Measurements from ENCODE around the gene SCUBE1.

The SCUBE1 gene

GRCh38 chr22:43310798-43311197 is 32.4 kb downstream of the SCUBE1 start:
- TF ChIP-seq, protein P1, sequence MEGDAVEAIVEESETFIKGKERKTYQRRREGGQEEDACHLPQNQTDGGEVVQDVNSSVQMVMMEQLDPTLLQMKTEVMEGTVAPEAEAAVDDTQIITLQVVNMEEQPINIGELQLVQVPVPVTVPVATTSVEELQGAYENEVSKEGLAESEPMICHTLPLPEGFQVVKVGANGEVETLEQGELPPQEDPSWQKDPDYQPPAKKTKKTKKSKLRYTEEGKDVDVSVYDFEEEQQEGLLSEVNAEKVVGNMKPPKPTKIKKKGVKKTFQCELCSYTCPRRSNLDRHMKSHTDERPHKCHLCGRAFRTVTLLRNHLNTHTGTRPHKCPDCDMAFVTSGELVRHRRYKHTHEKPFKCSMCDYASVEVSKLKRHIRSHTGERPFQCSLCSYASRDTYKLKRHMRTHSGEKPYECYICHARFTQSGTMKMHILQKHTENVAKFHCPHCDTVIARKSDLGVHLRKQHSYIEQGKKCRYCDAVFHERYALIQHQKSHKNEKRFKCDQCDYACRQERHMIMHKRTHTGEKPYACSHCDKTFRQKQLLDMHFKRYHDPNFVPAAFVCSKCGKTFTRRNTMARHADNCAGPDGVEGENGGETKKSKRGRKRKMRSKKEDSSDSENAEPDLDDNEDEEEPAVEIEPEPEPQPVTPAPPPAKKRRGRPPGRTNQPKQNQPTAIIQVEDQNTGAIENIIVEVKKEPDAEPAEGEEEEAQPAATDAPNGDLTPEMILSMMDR (IDR thresholded peaks at IDR 0.05; ENCODE audit: unreplicated experiment in 3 of 3): no peak
- H3K4me3 Mint-ChIP-seq: no peak overlapping the region
- peaks cover 4% of the 10 kb centered on the region for H3K36me3 Mint-ChIP-seq (ENCODE audit: low read depth)
- peaks cover 58% of the 10 kb centered on the region for H3K4me1 Mint-ChIP-seq
- H3K27me3 Mint-ChIP-seq (ENCODE audit: low read depth): peaks cover 42% of the 10 kb centered on the region
- H3K9me3 Mint-ChIP-seq: no peaks in the 10 kb centered on the region
- H3K27ac Mint-ChIP-seq: no peak overlapping the region

GRCh38 chr22:43310311-43310710 is 32.9 kb downstream of the SCUBE1 start:
- H3K27ac Mint-ChIP-seq: peak overlapping the region; percentile 3 to 56 (median 21)
- no peak overlapping the region for H3K4me3 Mint-ChIP-seq
- TF ChIP-seq, protein P1 (IDR thresholded peaks at IDR 0.05; ENCODE audit: unreplicated experiment in 3 of 3): no peak
- peaks cover 58% of the 10 kb centered on the region for H3K4me1 Mint-ChIP-seq
- no peaks in the 10 kb centered on the region for H3K9me3 Mint-ChIP-seq
- peaks cover 4% of the 10 kb centered on the region for H3K36me3 Mint-ChIP-seq (ENCODE audit: low read depth)
- peaks cover 37% of the 10 kb centered on the region for H3K27me3 Mint-ChIP-seq (ENCODE audit: low read depth)

GRCh38 chr22:43308836-43309235 is 34.3 kb downstream of the SCUBE1 start:
- Mint-ChIP-seq H3K9me3 (no peaks in the 10 kb centered on the region), H3K27ac (peak overlapping the region in 2 of 3 experiments; percentile 52 to 61), H3K36me3 (ENCODE audit: low read depth) (peaks cover 4% of the 10 kb centered on the region), H3K4me3 (no peak overlapping the region), H3K27me3 (ENCODE audit: low read depth) (peaks cover 36% of the 10 kb centered on the region), H3K4me1 (peaks cover 65% of the 10 kb centered on the region)
- TF ChIP-seq, protein P1 (IDR thresholded peaks at IDR 0.05; ENCODE audit: unreplicated experiment in 3 of 3): no peak

DNA sequence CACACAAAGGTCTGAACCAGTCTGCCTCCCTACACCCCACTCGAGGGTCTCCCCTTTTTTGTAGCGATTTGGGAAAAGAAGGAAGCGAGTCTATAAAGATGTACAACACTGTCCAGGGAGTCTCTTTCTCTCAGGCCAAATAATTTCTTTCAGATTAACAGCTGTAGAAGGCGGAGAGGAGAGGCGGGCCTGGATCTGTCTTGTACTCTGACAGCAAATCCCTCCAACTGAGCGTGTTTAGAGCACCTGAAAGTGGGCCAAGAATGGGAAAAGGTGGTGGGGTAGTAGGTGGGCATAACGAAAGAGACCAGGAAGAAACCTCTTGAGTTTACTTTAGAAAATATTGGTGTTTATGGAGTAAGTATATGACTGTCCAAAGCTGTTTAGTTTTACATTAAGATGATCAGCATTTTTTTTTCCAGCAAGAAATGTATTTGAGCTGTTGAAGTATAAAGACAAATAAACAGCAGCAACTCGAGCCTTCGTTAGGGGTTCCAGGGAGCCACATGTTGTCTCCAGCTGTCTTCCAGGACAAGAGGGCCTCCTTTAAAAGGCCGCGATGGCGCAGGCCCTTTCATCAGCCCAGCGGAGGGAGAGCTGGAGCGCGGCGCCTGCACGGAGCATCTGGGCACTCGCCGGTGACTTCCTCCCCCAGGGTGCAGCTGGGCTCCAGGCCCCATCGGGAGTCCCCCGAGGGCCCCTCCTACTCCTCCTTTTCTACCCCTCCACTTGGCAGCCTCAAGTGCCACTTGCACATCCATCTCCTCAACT is 34.9 kb downstream of the SCUBE1 start:
- Mint-ChIP-seq H3K4me3 (no peak overlapping the region), H3K4me1 (peaks cover 65% of the 10 kb centered on the region), H3K36me3 (ENCODE audit: low read depth) (peaks cover 4% of the 10 kb centered on the region), H3K27ac (peak overlapping the region; percentile 28 to 77 (median 61)), H3K9me3 (no peaks in the 10 kb centered on the region), H3K27me3 (ENCODE audit: low read depth) (peaks cover 36% of the 10 kb centered on the region)
- TF ChIP-seq, protein P1 (IDR thresholded peaks at IDR 0.05; ENCODE audit: unreplicated experiment in 3 of 3): no peak

DNA sequence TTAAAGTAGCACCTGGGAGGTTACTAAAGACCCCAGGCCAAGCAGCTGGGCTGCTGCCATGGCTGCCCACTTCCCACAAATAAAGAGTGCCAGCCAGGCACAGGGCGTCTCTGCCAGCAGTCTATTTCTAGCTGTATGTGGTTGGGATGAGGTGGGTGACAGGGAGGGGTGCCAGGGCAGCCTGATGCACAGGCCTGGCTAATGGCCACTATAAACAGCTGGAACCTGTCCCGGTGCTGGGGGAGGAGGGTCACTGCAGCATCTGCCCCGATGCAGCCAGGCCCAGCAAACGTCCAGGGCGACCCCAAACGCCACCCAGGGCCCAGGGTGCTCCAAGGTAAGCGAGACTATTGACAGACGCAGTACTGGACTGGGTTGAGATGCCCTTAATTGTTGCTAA is 37.4 kb downstream of the SCUBE1 start:
- Mint-ChIP-seq H3K36me3 (ENCODE audit: low read depth) (peaks cover 4% of the 10 kb centered on the region), H3K4me1 (peaks cover 78% of the 10 kb centered on the region), H3K4me3 (no peak overlapping the region), H3K27me3 (ENCODE audit: low read depth) (peaks cover 44% of the 10 kb centered on the region), H3K27ac (no peak overlapping the region), H3K9me3 (no peaks in the 10 kb centered on the region)
- TF ChIP-seq, protein P1 (IDR thresholded peaks at IDR 0.05; ENCODE audit: unreplicated experiment in 3 of 3): no peak
